GM18519 (cell line): Measurements from ENCODE around the gene NDST3.
"Not testable (repeated sequence)": the region's sequence is repeated elsewhere in the genome, so short reads cannot be mapped to it uniquely, and the experiment has no call there.

Experiments used
- ATAC-seq: cut with Tn5 transposase; IDR thresholded peaks from one replicate; pipeline ENCODE4 v1.9.1; 2021; ENCODE audit warnings: mild to moderate bottlenecking, moderate library complexity; ENCODE audit not compliant: unreplicated experiment, low FRiP score

The NDST3 gene

GRCh38 chr4:118296729-118297128, 262.4 kb downstream of the NDST3 start:
- no peak for ATAC-seq

- ATAC-seq: not testable (repeated sequence)
These were observed 265.3 kb downstream of the NDST3 start for GRCh38 chr4:118299619-118300018.

GRCh38 chr4:118307643-118308042, 273.4 kb downstream of the NDST3 start:
- no peak for ATAC-seq
